Neuronal stem cell (in vitro differentiated cells): Measurements from ENCODE around the gene LRP11.
"Not testable (repeated sequence)": the region's sequence is repeated elsewhere in the genome, so short reads cannot be mapped to it uniquely, and the experiment has no call there.

Source experiments
- DNase-seq: peaks from one replicate; pipeline ENCODE4 v3.0.0-alpha.2; 2013; ENCODE audit warnings: low spot score
- H2AFZ ChIP-seq: one replicate; pipeline ENCODE4 v1.6.1; 2013; ENCODE audit warnings: mild to moderate bottlenecking, low read length, inconsistent platforms
- H2AK5ac ChIP-seq: 2 replicates; pipeline ENCODE4 v1.6.1; 2013; ENCODE audit warnings: low read depth, mild to moderate bottlenecking, inconsistent platforms, low read length, moderate library complexity, mixed read lengths
- H2BK120ac ChIP-seq: 2 replicates; pipeline ENCODE4 v1.6.1; 2013; ENCODE audit warnings: low read depth, mild to moderate bottlenecking, inconsistent platforms, low read length, moderate library complexity, mixed read lengths
- H2BK12ac ChIP-seq: one replicate; pipeline ENCODE4 v1.6.1; 2013; ENCODE audit warnings: low read length, inconsistent platforms
- H2BK15ac ChIP-seq: 2 replicates; pipeline ENCODE4 v1.6.1; 2013; ENCODE audit warnings: mild to moderate bottlenecking, low read length, inconsistent platforms, mixed read lengths
- H2BK5ac ChIP-seq: one replicate; pipeline ENCODE4 v1.6.1; 2013; ENCODE audit warnings: inconsistent platforms, mild to moderate bottlenecking, low read length, moderate library complexity
- H3K14ac ChIP-seq: one replicate; pipeline ENCODE4 v1.6.1; 2013; ENCODE audit warnings: low read length, inconsistent platforms
- H3K18ac ChIP-seq: 2 replicates; pipeline ENCODE4 v1.6.1; 2013; ENCODE audit warnings: low read length, inconsistent platforms
- H3K23ac ChIP-seq: 2 replicates; pipeline ENCODE4 v1.6.1; 2013; ENCODE audit warnings: low read depth, mild to moderate bottlenecking, mixed read lengths, low read length, inconsistent platforms; ENCODE audit not compliant: poor library complexity
- H3K27ac ChIP-seq: replicated peaks from 3 replicates; pipeline ENCODE4 v1.5.1; 2013; ENCODE audit warnings: low read length, inconsistent platforms
- H3K27me3 ChIP-seq, 3 experiments: 2 replicates each; pipeline ENCODE4 v1.6.1; 2013; ENCODE audit warnings: low read length in 3 of 3, mild to moderate bottlenecking in 2 of 3, inconsistent platforms in 1 of 3, low read depth in 1 of 3, mixed read lengths in 1 of 3, moderate library complexity in 1 of 3; ENCODE audit not compliant: control insufficient read depth in 3 of 3, insufficient read depth in 3 of 3
- H3K36me3 ChIP-seq, 2 donors: replicated peaks in 1 of 2; 2 replicates each; pipeline ENCODE4 v1.6.1; 2013; ENCODE audit warnings: low read length in 2 of 2; ENCODE audit not compliant: control insufficient read depth in 2 of 2, insufficient read depth in 2 of 2
- H3K4ac ChIP-seq: 2 replicates; pipeline ENCODE4 v1.6.1; 2013; ENCODE audit warnings: inconsistent platforms, mild to moderate bottlenecking, low read length, moderate library complexity
- H3K4me1 ChIP-seq, 2 donors: 1 replicate in 1 of 2; 2 replicates in 1 of 2; pipeline ENCODE4 v1.6.1; 2013; ENCODE audit warnings: low read length in 2 of 2, low read depth in 1 of 2; ENCODE audit not compliant: control insufficient read depth in 2 of 2, insufficient read depth in 1 of 2
- H3K4me2 ChIP-seq: one replicate; pipeline ENCODE4 v1.6.1; 2013; ENCODE audit warnings: mild to moderate bottlenecking, low read length, inconsistent platforms; ENCODE audit not compliant: insufficient read depth, poor library complexity, severe bottlenecking
- H3K4me3 ChIP-seq, 2 donors: 2 replicates each; pipeline ENCODE4 v1.5.1; 2013; ENCODE audit warnings: low read length in 2 of 2, mild to moderate bottlenecking in 2 of 2, inconsistent platforms in 1 of 2, moderate library complexity in 1 of 2
- H3K79me1 ChIP-seq: one replicate; pipeline ENCODE4 v1.6.1; 2013; ENCODE audit warnings: low read depth, mild to moderate bottlenecking, inconsistent platforms, low read length, moderate library complexity
- H3K9ac ChIP-seq: one replicate; pipeline ENCODE4 v1.6.1; 2013; ENCODE audit warnings: mild to moderate bottlenecking, low read depth, low read length, inconsistent platforms; ENCODE audit not compliant: poor library complexity
- H3K9me3 ChIP-seq, 2 donors: replicated peaks in 1 of 2; 2 replicates each; pipeline versions ENCODE3 to v1.6.1; 2013; ENCODE audit warnings: low read length in 2 of 2, mild to moderate bottlenecking in 2 of 2, inconsistent platforms in 1 of 2, low read depth in 1 of 2, mixed read lengths in 1 of 2, moderate library complexity in 1 of 2; ENCODE audit not compliant: control insufficient read depth in 2 of 2, insufficient read depth in 1 of 2
- H4K8ac ChIP-seq: one replicate; pipeline ENCODE4 v1.6.1; 2013; ENCODE audit warnings: low read depth, mild to moderate bottlenecking, inconsistent platforms, low read length, moderate library complexity
- H4K91ac ChIP-seq: one replicate; pipeline ENCODE4 v1.6.1; 2013; ENCODE audit warnings: low read length, low read depth, mild to moderate bottlenecking, inconsistent platforms; ENCODE audit not compliant: poor library complexity
- WGBS, 2 donors: extraction: QIAGEN DNeasy Blood & Tissue Kit; methylation state at CpG; one replicate each; pipeline ENCODE4 v1.1.7; 2013; ENCODE audit warnings: missing lambda C conversion rate in 2 of 2, mixed read lengths in 1 of 2; ENCODE audit not compliant: insufficient read length in 2 of 2, insufficient replicate concordance in 1 of 2; ENCODE audit errors: extremely low coverage in 2 of 2; 5-methylcytosine and 5-hydroxymethylcytosine counted together

The LRP11 gene

GRCh38 chr6:149852180-149852579, 12.0 kb downstream of the LRP11 start:
- no peak overlapping the region for H2BK120ac ChIP-seq
- H3K27ac ChIP-seq, result no peak overlapping the region
- no peak overlapping the region for H3K4ac ChIP-seq
- no peak overlapping the region for H3K18ac ChIP-seq
- H3K27me3 ChIP-seq, result no peaks in the 10 kb centered on the region
- H3K14ac ChIP-seq, result no peak overlapping the region
- H2BK12ac ChIP-seq, result no peak overlapping the region
- peaks cover 0 to 11% of the 10 kb centered on the region in 2 donors for H3K4me1 ChIP-seq
- H3K4me2 ChIP-seq, result no peak overlapping the region
- DNase-seq, result no peak
- H3K79me1 ChIP-seq, result no peaks in the 10 kb centered on the region
- H2BK15ac ChIP-seq, result no peak overlapping the region
- no peak overlapping the region for H3K4me3 ChIP-seq
- no peak overlapping the region for H3K23ac ChIP-seq
- H3K36me3 ChIP-seq, result peaks cover 0 to 35% of the 10 kb centered on the region in 2 donors
- H3K9ac ChIP-seq, result no peak overlapping the region
- H2BK5ac ChIP-seq, result no peak overlapping the region
- H2AFZ ChIP-seq, result no peak overlapping the region
- no peak overlapping the region for H2AK5ac ChIP-seq
- WGBS, 2 donors, result no CpG with 5 or more reads among the region's 6 CpGs
- H3K9me3 ChIP-seq, result no peaks in the 10 kb centered on the region
- no peak overlapping the region for H4K8ac ChIP-seq
- H4K91ac ChIP-seq, result no peak overlapping the region

GRCh38 chr6:149851461-149852110, 12.6 kb downstream of the LRP11 start:
- no peak overlapping the region for H2BK12ac ChIP-seq
- no peak overlapping the region for H2AFZ ChIP-seq
- H3K4me2 ChIP-seq, result no peak overlapping the region
- DNase-seq, result no peak
- no peak overlapping the region for H3K14ac ChIP-seq
- no peak overlapping the region for H2AK5ac ChIP-seq
- no peak overlapping the region for H3K23ac ChIP-seq
- H3K36me3 ChIP-seq, result peaks cover 0 to 35% of the 10 kb centered on the region in 2 donors
- no peaks in the 10 kb centered on the region for H3K79me1 ChIP-seq
- no peaks in the 10 kb centered on the region for H3K27me3 ChIP-seq
- H2BK5ac ChIP-seq, result no peak overlapping the region
- no peak overlapping the region for H3K27ac ChIP-seq
- H3K4ac ChIP-seq, result no peak overlapping the region
- peaks cover 0 to 11% of the 10 kb centered on the region in 2 donors for H3K4me1 ChIP-seq
- no peak overlapping the region for H2BK120ac ChIP-seq
- H3K9ac ChIP-seq, result no peak overlapping the region
- H3K4me3 ChIP-seq, result no peak overlapping the region
- no peak overlapping the region for H3K18ac ChIP-seq
- H4K91ac ChIP-seq, result no peak overlapping the region
- no peaks in the 10 kb centered on the region for H3K9me3 ChIP-seq
- no peak overlapping the region for H2BK15ac ChIP-seq
- H4K8ac ChIP-seq, result no peak overlapping the region
- WGBS, 2 donors, result no CpG with 5 or more reads among the region's 5 CpGs

DNA sequence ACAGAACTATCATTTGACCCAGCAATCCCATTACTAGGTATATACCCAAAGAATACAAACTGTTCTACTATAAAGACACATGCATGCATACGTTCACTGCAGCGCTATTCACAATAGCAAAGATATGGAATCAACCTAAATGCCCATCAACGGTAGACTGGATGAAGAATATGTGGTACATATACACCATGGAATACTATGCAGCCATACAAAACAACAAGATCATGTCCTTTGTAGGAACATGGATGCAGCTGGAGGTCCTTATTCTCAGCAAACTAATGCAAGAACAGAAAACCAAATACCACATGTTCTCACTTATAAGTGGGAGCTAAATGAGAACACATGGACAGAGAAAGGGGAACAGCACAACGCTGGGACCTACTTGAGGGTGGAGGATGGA, 15.8 kb downstream of the LRP11 start:
- H3K27me3 ChIP-seq, result not testable (repeated sequence)

GRCh38 chr6:149847939-149848267, 16.3 kb downstream of the LRP11 start:
- Histone ChIP-seq H3K27me3 (no peaks in the 10 kb centered on the region), H3K9ac (no peak overlapping the region), H3K79me1 (no peaks in the 10 kb centered on the region), H2BK12ac (no peak overlapping the region), H3K23ac (no peak overlapping the region), H3K9me3 (no peaks in the 10 kb centered on the region), H3K4me3 (no peak overlapping the region), H3K36me3 (peaks cover 0 to 42% of the 10 kb centered on the region in 2 donors), H3K4me1 (no peaks in the 10 kb centered on the region), H3K14ac (no peak overlapping the region), H2BK5ac (no peak overlapping the region), H3K4ac (no peak overlapping the region), H4K8ac (no peak overlapping the region), H3K4me2 (no peak overlapping the region), H2BK15ac (no peak overlapping the region), H2AFZ (no peak overlapping the region), H2AK5ac (no peak overlapping the region), H3K18ac (no peak overlapping the region), H2BK120ac (no peak overlapping the region), H3K27ac (no peak overlapping the region), H4K91ac (no peak overlapping the region)
- no CpG with 5 or more reads among the region's 4 CpGs for WGBS, 2 donors
- DNase-seq, result no peak

More for the DNA sequence above, 15.8 kb downstream of the LRP11 start:
- H4K91ac ChIP-seq, H3K79me1 ChIP-seq, H2BK120ac ChIP-seq, DNase-seq, H4K8ac ChIP-seq, H2BK15ac ChIP-seq, H3K4ac ChIP-seq, H3K4me1 ChIP-seq, H2AK5ac ChIP-seq, H3K14ac ChIP-seq, H3K9me3 ChIP-seq, H2BK12ac ChIP-seq, H2AFZ ChIP-seq, H3K18ac ChIP-seq, H3K4me2 ChIP-seq, H3K9ac ChIP-seq, H2BK5ac ChIP-seq, H3K4me3 ChIP-seq, H3K23ac ChIP-seq, H3K27ac ChIP-seq: not testable (repeated sequence)
- peaks cover 0 to 43% of the 10 kb centered on the region in 2 donors for H3K36me3 ChIP-seq
- WGBS, 2 donors, result no CpG with 5 or more reads among the region's 4 CpGs
